GM13976 (cell line): ENCODE measurements around the gene AK1.
"Not testable (repeated sequence)": the region's sequence is repeated elsewhere in the genome, so short reads cannot be mapped to it uniquely, and the experiment has no call there.

Experiments
- DNase-seq: peaks from one replicate; pipeline ENCODE4 v3.0.0; 2012; ENCODE audit warnings: low spot score
- in situ Hi-C: fragments of 300-500 bp; cut with MboI; formaldehyde crosslinking; loops from one replicate; pipeline ENCODE4 v1.12.0; 2022; ENCODE audit warnings: low sequenced_read_pairs, mixed read lengths, inconsistent platforms; ENCODE audit not compliant: unreplicated experiment
- TF ChIP-seq, protein P1 (sequence below): IDR thresholded peaks from 2 replicates; pipeline ENCODE4 v1.5.1; 2012; ENCODE audit warnings: borderline replicate concordance, mild to moderate bottlenecking; ENCODE audit not compliant: insufficient read depth; ENCODE audit errors: extremely low read depth, missing control alignments, control extremely low read depth

AK1 gene

DNA sequence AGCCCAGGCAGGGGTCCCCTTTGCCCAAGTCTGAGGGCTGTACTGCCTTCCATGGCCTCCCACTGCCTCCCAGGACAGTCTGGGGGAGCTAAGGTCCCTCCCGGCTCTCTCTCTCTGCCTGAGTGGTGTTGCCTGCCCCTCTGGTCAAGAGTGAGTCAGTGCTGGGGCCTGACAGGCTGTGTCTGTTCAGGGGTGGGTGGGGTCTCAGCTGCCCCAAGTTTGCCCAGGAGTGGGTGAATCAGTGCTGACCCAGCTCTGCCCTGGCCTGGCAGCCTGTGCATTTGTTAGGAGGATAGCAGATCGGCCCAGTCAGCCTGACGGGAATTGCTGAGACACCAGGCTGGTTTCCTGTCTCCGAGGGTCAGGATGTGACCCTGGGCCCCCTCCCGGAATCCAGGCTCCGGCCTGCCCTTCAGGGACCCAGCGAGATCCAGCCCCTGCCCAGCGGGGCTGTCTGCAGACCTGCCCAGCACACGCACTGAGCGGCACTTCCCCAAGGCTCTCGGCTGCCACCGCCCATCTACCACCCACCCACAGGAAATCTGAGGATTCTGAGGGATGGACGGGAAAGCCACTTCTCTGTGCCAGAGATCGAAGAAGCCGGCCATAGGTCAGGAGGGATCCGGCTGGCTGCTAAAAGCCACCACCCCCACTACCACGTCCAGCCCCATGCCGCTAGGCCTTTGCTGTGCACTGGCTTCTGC lies 38.9 kb downstream of the AK1 start:
- no peak for DNase-seq
- TF ChIP-seq, protein P1, sequence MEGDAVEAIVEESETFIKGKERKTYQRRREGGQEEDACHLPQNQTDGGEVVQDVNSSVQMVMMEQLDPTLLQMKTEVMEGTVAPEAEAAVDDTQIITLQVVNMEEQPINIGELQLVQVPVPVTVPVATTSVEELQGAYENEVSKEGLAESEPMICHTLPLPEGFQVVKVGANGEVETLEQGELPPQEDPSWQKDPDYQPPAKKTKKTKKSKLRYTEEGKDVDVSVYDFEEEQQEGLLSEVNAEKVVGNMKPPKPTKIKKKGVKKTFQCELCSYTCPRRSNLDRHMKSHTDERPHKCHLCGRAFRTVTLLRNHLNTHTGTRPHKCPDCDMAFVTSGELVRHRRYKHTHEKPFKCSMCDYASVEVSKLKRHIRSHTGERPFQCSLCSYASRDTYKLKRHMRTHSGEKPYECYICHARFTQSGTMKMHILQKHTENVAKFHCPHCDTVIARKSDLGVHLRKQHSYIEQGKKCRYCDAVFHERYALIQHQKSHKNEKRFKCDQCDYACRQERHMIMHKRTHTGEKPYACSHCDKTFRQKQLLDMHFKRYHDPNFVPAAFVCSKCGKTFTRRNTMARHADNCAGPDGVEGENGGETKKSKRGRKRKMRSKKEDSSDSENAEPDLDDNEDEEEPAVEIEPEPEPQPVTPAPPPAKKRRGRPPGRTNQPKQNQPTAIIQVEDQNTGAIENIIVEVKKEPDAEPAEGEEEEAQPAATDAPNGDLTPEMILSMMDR, result no peak
- in situ Hi-C loops, result no loop called here

DNA sequence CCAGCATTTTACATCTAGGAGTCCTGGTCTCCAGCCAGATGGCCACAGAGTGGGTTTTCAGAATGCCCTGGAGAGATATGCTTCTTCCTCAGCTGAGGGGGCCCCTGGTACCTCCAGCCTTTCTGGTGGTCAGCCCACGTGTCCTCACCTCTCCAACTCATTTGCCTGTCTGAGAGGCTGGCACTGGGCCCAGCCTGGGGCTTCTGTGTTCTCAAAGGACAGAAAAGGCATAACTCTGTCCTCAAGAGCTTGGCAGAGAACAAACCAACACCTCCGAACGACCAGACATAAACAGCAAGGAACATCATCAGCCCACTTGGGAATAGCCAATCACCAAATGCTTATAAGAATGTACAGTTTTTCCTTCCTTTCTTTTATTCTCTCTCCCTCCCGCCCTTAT lies 40.1 kb downstream of the AK1 start:
- in situ Hi-C loops, result no loop called here
- TF ChIP-seq, protein P1, result no peak
- DNase-seq, result no peak

DNA sequence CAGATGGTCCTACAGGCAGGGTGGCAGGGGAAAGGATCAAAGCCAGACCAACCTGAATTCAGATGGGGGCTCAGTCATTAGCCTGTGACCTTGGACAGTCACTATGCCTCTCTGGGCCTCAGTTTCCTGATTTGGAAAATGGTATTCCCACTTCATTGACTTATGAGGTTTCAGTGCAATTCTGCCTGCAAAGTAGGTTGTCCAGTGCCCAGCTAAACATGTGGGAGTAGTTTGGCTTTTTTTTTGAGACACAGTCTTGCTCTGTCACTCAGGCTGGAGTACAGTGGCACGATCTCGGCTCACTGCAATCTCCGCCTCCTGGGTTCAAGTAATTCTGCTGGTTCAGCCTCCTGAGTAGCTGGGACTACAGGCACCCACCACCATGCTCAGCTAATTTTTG lies 40.9 kb downstream of the AK1 start:
- in situ Hi-C loops, DNase-seq: not testable (repeated sequence)

DNA sequence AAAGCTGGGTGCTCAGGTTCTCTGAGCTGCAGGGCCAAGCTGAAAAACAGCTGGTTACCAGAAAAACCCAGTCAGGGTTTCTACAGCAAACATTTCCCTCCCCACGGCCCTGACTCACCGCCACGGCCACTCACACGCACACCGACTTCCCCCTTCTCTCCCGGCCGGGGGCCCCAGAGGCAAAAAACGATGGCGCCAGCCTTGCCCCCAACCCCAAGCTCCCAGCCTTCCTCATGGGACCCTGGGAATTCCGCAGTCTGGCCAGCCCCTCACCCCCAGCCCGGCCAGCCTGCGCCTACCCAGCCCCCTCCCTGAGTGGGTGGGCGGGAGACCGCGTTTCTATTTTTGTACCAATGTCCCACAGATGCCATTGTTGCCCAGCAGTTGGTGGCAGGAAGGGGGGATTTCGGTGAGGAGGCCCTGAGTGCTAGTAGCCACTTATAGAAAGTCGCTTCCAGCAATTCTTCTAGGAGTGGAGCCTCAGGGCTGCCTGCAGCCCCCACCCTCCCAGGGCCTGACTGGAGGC lies 41.4 kb downstream of the AK1 start:
- DNase-seq, result no peak
- in situ Hi-C loops, result no loop called here
- TF ChIP-seq, protein P1, result no peak

DNA sequence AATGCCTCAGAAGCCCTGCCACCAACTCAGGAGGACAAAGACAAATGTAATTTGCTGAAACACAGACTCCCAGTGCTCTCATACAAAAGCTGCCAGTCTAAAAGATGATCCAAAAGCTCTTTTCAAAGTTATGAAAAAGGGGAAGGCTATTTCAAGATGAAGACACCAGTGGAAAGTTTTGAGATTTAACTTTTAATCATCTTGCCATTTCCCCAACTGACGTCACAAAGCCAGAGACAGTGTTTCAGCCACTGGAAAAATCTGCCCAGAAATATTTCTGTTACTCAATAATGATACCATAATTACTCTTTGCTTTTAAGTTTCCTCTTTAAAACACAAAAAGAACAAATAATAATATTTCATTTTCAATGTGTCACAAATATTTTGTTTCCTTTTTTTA lies 43.9 kb downstream of the AK1 start:
- in situ Hi-C loops, result no loop called here
- no peak for DNase-seq
- TF ChIP-seq, protein P1, result no peak

DNA sequence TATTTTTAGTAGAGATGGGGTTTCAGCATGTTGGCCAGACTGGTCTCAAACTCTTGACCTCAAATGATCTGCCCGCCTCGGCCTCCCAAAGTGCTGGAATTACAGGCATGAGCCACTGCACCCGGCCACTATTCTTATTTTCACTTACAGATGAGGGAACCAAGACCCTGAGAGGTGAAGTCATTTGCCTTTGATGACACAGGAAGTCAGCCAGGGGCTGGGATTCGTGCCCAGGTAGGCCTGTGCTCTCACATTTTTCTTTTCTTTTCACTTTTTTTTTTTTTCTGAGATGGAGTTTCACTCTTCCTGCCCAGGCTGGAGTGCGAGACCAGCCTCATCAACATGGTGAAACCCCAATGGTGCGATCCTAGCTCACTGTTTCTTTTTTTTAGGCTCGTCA lies 45.2 kb downstream of the AK1 start:
- TF ChIP-seq, protein P1, result no peak
- in situ Hi-C loops, result no loop called here

DNA sequence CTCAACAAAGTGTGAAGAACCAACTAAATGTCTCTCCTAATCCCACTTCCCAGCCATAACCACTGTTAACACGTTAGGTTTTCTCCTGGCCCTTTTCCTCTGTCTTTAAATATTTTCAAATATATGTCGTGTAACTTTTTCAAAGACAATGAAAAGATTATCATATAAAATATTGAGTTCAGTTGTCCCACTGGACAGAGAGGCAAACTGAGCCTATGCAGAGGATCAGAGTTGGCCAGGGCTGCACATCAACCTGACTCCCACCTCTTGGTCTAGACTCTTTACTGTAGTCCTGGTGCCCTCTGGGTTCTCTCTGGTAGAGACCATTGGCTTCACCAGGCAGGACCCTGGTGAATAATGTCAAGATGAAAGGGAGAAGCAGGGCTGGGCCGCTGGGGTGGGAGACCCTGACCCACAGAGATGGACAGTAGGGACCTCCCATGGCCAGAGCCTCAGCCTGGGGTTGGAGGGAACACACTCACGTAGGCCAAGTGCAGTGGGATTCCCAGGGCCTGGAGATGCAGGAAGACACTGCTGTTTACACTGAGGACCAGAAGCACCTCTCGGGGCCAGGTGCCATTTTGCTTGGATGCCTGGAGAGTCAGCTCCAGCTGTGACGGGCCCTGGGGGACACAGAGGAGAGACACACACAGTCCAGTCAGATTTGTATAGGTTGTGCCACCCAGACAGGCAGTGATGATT lies 48.1 kb downstream of the AK1 start:
- in situ Hi-C loops, result no loop called here
- DNase-seq, result no peak
- TF ChIP-seq, protein P1, result no peak

More for the DNA sequence above, 45.2 kb downstream of the AK1 start:
- no peak for DNase-seq
